ENCODE data around the gene GRM5.

Gene GRM5

GRCh38 chr11:88552379-88553062, 513.3 kb downstream of the GRM5 start:
- in situ Hi-C loops (cut with MboI; ENCODE audit: low sequenced_read_pairs), result no loop called here

DNA sequence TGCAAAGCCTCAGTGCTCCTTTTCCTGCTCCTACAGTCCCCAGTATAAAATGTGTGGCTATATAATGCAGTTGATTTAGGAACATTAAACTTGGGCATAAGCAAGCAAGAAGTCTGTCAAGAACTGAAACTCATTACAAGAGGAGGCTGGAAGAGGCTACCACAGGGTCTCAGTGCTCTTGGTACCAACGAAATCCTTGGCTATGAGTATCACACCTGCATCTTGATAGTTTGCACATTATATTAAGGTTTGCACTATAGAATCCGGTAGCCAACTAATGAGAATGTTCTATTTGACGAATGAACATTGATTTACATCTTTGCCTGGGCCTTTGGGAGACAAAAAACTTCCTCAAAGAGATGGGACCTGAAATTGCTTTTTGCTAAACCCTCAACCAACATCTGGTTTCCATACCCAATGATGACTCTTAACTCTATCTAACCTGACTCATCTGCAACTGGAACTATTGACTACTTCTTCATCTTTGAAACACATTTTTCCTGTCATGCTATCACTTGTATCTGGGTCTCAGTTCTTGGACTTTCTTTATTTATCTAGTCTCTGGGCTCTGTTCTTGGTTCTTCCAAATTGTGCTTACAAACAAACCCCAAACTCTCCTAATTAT, 521.0 kb downstream of the GRM5 start:
- in situ Hi-C loops (cut with MboI; ENCODE audit: low sequenced_read_pairs), result loop anchor here (25.0 kb wide), 1 partner anchor 532 kb away; no protein-coding TSS in a partner anchor

GRCh38 chr11:88543902-88544655, 521.7 kb downstream of the GRM5 start:
- in situ Hi-C loops (cut with MboI; ENCODE audit: low sequenced_read_pairs), result loop anchor here (25.0 kb wide), 1 partner anchor 532 kb away; no protein-coding TSS in a partner anchor

DNA sequence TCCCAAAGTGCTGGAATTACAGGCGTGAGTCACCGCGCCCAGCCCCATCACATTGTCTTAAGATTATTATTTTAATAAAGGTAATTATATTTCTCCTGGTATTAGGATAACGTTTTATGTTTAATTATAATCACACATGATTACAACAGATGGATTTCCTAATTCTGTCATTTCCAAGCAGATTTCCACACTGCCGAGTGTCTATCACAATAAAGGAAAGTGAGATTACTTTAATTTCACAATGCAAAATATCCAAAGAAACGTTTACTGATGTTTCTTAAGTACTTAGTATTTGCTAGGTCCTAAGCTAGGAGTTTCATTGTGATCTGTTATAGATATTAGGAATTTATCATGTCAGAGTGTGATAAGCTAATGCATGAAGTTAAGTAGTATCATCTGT, 524.8 kb downstream of the GRM5 start:
- in situ Hi-C loops (cut with MboI; ENCODE audit: low sequenced_read_pairs), result loop anchor here (25.0 kb wide), 1 partner anchor 529 kb away; no protein-coding TSS in a partner anchor

GRCh38 chr11:88538098-88538497, 527.7 kb downstream of the GRM5 start:
- in situ Hi-C loops (cut with MboI; ENCODE audit: low sequenced_read_pairs), result loop anchor here (25.0 kb wide), 1 partner anchor 526 kb away; no protein-coding TSS in a partner anchor

DNA sequence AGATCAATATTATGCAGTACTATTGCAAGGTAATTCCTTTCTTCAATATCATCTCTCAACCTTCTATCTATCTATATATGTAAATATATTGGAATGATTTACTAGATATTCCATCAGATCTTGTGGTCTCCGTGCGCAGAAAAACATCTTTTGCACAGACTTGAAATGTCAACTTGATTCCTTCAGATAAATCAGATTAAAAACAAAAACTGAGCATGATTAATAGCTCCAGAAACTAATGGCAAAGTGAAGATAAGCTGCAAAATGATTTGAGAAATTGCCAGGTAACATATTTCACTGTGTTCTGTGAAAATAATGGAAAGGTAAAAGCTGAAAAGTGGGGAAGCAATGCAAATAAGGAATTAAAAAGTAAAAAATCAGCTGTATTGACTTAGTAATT, 528.2 kb downstream of the GRM5 start:
- in situ Hi-C loops (cut with MboI; ENCODE audit: low sequenced_read_pairs), result loop anchor here (25.0 kb wide), 1 partner anchor 525 kb away; no protein-coding TSS in a partner anchor

DNA sequence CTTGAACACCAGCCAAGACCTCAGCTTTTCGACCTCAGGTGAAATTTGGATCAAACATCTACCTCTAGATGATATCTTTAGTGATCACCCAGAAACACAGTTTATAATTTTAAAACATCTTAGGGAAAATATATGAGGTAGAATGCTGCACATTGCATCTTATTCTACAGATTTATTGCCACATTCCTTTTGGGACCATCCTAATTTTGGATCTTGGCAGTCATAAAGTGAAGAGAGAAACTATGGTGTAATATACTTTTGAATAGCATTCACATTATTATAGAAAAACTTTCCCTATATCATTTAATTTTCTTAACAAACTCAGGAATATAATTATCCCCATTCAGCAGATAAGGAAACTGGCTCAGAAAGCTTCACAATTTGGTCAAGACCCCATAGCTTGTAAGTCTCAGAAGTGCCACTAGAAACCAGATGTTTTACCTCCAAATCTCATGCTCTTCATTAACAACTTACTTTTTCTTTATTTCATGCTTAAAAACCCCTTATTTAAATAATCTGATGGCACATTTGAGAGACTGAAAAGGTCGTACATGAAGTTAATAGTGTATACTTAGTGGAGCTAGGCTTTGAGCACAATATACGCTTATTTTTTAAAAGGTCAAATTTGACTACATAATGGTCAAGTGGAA, 529.0 kb downstream of the GRM5 start:
- in situ Hi-C loops (cut with MboI; ENCODE audit: low sequenced_read_pairs), result loop anchor here (25.0 kb wide), 1 partner anchor 524 kb away; no protein-coding TSS in a partner anchor

DNA sequence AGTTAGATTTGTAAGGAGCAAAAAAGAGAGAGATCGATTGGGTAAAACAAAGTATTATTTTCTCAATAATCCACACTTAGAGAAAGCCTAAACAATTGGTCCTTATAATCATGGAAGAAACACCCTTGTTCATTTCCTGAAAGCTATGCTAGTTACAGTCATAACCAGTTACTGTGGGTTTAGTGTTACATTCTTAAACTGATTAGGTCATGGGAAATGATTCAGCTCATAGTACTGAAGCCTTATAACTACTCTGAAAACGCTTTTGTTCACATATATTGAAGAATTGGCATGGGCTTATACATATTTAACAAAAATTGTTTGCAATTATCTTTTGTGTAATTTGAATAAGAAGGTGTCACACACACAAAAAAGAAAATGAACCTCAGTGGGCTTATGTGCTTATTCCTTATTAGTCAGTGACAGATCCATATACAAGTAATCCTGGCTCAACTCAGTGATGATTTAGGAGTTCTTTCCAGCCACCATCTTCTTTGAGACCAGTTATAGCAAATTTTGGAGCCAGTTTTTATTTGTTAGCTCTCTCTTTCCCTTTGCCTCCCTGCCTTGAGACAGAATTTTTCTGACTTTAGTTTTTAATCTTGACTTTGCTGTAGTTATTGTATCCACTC, 529.8 kb downstream of the GRM5 start:
- in situ Hi-C loops (cut with MboI; ENCODE audit: low sequenced_read_pairs), result loop anchor here (25.0 kb wide), 1 partner anchor 524 kb away; no protein-coding TSS in a partner anchor

DNA sequence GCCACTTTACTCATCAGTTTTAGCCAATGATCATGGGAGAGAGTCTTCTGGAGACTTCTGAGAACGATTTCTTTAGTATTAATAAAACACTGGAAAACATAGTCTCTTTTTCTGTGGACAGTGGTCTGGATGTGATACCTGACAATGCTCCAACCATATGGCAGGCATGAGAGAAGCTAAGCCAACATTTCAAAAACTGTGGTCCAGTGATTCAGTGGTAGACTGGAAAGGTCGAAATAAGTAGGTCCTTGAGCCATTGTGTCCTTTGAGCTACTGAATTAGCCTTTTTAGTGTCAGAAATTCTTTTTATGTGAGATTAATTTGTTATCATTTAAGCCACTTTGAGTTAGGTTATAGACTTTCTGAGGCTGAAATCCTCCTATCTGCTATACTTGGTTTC, 530.5 kb downstream of the GRM5 start:
- in situ Hi-C loops (cut with MboI; ENCODE audit: low sequenced_read_pairs), result loop anchor here (25.0 kb wide), 1 partner anchor 523 kb away; no protein-coding TSS in a partner anchor

DNA sequence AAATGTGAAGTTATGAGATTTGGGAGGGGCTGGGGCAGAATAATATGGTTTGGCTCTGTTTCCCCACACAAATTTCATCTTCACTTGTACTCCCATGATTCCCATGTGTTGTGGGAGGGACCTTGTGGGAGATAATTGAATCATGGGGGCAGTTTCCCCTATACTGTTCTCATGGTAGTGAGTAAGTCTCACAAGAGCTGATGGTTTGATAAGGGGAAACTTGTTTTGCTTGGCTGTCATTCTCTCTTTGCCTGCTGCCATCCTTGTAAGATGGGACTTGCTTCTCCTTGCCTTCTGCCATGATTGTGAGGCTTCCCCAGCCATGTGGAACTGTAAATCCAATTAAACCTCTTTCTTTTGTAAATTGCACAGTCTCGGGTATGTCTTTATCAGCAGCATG, 531.1 kb downstream of the GRM5 start:
- in situ Hi-C loops (cut with MboI; ENCODE audit: low sequenced_read_pairs), result loop anchor here (25.0 kb wide), 1 partner anchor 522 kb away; no protein-coding TSS in a partner anchor

GRCh38 chr11:88534185-88534584, 531.6 kb downstream of the GRM5 start:
- in situ Hi-C loops (cut with MboI; ENCODE audit: low sequenced_read_pairs), result loop anchor here (25.0 kb wide), 1 partner anchor 522 kb away; no protein-coding TSS in a partner anchor

- in situ Hi-C loops (cut with MboI; ENCODE audit: low sequenced_read_pairs), result loop anchor here (25.0 kb wide), 1 partner anchor 521 kb away; no protein-coding TSS in a partner anchor
Measured at GRCh38 chr11:88533001-88533400, 532.8 kb downstream of the GRM5 start.

DNA sequence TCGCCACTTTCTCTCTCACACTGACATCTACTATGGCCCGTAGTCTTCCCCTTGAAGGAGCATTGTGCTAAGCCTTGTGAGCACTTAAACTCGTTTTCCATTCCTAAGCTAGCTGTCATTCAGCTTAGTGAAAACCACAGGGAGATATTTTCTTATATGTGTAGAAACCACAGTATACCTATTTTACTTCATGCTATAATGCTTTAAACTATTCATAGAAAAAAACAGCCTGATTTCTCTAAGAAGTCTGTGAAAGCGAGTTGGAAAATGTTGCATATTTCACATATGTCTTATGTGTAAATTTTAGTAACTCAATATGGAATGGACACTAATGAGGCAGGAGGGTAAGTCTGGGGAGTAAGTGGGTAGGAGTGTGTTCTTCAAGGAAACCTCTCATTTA, 534.0 kb downstream of the GRM5 start:
- in situ Hi-C loops (cut with MboI; ENCODE audit: low sequenced_read_pairs), result loop anchor here (25.0 kb wide), 1 partner anchor 520 kb away; no protein-coding TSS in a partner anchor

DNA sequence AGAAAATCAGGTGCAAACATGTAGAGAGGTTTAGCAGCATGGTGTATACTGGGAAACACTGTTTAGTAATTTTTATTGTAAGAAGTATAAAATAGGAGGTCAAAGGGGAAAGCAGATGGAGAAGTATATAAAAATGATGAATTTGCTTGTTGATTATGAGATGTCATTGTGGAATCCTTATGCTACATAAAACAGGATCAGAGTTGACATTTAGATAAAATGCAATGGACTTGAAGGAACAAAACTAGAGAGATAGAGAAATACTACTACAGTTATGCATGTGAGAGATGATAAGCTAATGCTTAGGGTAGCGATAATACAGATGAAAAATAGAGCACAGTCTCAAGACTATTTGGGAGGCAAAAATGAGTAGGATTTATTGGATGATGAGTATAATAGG, 536.4 kb downstream of the GRM5 start:
- in situ Hi-C loops (cut with MboI; ENCODE audit: low sequenced_read_pairs), result loop anchor here (25.0 kb wide), 1 partner anchor 517 kb away; no protein-coding TSS in a partner anchor

DNA sequence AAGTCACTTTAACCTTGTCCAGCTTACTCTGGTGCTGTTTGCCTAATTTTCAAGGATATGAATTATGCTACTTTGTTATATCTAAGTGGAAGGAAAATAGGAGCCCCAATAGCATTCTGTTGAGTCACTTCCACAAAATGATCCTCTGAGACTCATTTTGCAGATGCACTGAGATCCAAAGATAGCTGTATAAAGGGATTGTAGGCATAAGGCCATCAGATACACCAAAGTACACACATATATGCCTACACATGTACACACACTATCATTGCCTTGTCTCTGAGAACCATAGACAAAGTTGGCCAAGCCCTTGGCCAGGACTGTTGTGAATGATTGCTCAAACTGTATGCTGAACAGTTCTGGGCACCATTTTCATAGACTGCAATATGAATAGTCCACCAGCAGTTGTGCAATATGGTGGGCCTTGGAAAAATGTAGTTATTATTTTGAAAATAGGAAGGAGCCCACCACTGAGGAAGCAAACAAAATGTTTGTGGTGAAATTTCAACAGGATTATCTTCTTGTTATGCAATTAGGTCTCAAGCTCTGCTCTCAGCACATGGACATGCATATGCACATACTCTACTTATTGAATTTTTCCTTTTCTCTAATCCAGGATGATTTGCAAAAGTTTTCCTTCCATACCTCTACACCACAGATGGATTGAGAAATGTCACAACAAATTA, 542.3 kb downstream of the GRM5 start:
- in situ Hi-C loops (cut with MboI; ENCODE audit: low sequenced_read_pairs), result no loop called here

GRCh38 chr11:88522624-88523385, 543.0 kb downstream of the GRM5 start:
- in situ Hi-C loops (cut with MboI; ENCODE audit: low sequenced_read_pairs), result no loop called here

- in situ Hi-C loops (cut with MboI; ENCODE audit: low sequenced_read_pairs), result no loop called here
Measured at GRCh38 chr11:88521799-88522201, 544.0 kb downstream of the GRM5 start.

DNA sequence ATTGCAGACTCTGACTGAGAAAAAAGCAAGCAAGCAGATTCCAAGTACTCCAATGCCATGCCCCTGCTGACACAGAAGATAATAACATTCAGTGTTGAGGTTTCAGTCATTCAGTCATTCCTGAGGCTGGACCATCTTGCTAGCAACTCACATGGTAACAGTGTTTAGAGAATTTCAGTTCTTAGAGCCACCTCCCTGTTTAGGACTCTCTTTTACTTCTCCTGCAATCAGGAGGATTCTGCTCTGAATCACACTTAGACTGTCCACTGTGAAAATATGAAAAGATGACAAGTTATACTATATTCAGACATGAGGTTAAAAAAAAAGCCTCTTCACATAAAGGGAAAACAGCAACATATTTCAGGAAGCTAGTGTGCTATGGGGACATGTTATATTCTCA, 544.4 kb downstream of the GRM5 start:
- in situ Hi-C loops (cut with MboI; ENCODE audit: low sequenced_read_pairs), result no loop called here

DNA sequence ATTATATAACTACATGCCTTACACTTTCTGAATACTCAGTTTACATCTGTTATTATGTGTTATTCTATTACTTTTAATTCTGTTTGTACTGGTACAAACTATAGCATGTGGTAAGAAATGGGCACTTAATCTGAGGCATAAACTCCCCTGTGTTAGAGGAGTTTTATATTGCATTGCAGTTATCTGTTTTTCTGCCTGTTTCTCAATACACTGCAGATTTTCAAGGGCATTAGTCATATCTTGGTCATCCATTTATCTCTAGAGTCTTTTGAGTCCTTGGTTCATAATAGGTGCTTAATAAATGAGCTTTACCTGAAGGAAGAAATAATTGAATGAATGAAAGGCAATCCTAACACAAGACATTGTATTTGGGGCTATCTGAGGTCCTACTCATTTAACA, 545.4 kb downstream of the GRM5 start:
- in situ Hi-C loops (cut with MboI; ENCODE audit: low sequenced_read_pairs), result no loop called here
